ENCODE measurements around the gene ITPKC. TPM values are rescaled to one million over a fixed set of nuclear protein-coding genes. Genes with fewer than 3 reads are reported as not detected.

The ITPKC gene
- total RNA-seq, 1 donor from 2014 or later, result 9.8 TPM

GRCh38 chr19:40743926-40744325 lies 27.0 kb downstream of the ITPKC start:
- Histone ChIP-seq H3K9me3 (replicated peaks) (no peaks in the 10 kb centered on the region), H3K27ac (replicated peaks) (no peak overlapping the region), H3K4me3 (no peak overlapping the region), H3K4me1 (peaks cover 45% of the 10 kb centered on the region), H3K27me3 (ENCODE audit: low read depth) (no peaks in the 10 kb centered on the region), H3K36me3 (peaks cover 11% of the 10 kb centered on the region)
- intact Hi-C loops (cut with micrococcal nuclease), result no loop called here
- TF ChIP-seq CTCF (IDR thresholded peaks at IDR 0.05; ENCODE audit: borderline replicate concordance), result no peak
- no peak for DNase-seq

GRCh38 chr19:40744554-40745401 lies 27.9 kb downstream of the ITPKC start:
- intact Hi-C loops (cut with micrococcal nuclease), result no loop called here
- H3K4me1 ChIP-seq, result peaks cover 48% of the 10 kb centered on the region

GRCh38 chr19:40745402-40745780 lies 28.5 kb downstream of the ITPKC start:
- no peaks in the 10 kb centered on the region for H3K9me3 ChIP-seq (replicated peaks)
- TF ChIP-seq CTCF (IDR thresholded peaks at IDR 0.05; ENCODE audit: borderline replicate concordance), result no peak
- no peak overlapping the region for H3K4me3 ChIP-seq
- H3K36me3 ChIP-seq, result no peaks in the 10 kb centered on the region
- DNase-seq, result no peak
- H3K4me1 ChIP-seq, result peaks cover 46% of the 10 kb centered on the region
- H3K27me3 ChIP-seq (ENCODE audit: low read depth), result no peaks in the 10 kb centered on the region
- intact Hi-C loops (cut with micrococcal nuclease), result no loop called here
- peak overlapping the region; percentile 19 for H3K27ac ChIP-seq (replicated peaks)

More at GRCh38 chr19:40744554-40745401, 27.9 kb downstream of the ITPKC start:
- no peaks in the 10 kb centered on the region for H3K9me3 ChIP-seq (replicated peaks)
- DNase-seq, result no peak
- no peak for TF ChIP-seq CTCF (IDR thresholded peaks at IDR 0.05; ENCODE audit: borderline replicate concordance)
- no peak overlapping the region for H3K4me3 ChIP-seq
- H3K27me3 ChIP-seq (ENCODE audit: low read depth), result no peaks in the 10 kb centered on the region
- H3K27ac ChIP-seq (replicated peaks), result peak overlapping the region; percentile 19
- H3K36me3 ChIP-seq, result peaks cover 3% of the 10 kb centered on the region

GRCh38 chr19:40747536-40747935 lies 30.6 kb downstream of the ITPKC start:
- DNase-seq, result no peak
- H3K36me3 ChIP-seq, result no peaks in the 10 kb centered on the region
- no peaks in the 10 kb centered on the region for H3K9me3 ChIP-seq (replicated peaks)
- no peak overlapping the region for H3K4me3 ChIP-seq
- H3K27me3 ChIP-seq (ENCODE audit: low read depth), result no peaks in the 10 kb centered on the region
- no peak for TF ChIP-seq CTCF (IDR thresholded peaks at IDR 0.05; ENCODE audit: borderline replicate concordance)
- intact Hi-C loops (cut with micrococcal nuclease), result no loop called here
- H3K4me1 ChIP-seq, result peaks cover 46% of the 10 kb centered on the region
- H3K27ac ChIP-seq (replicated peaks), result no peak overlapping the region

GRCh38 chr19:40750058-40750873 lies 33.4 kb downstream of the ITPKC start, which contains the start of gene ACTMAP:
Gene ACTMAP, minus strand, starts transcription at chr19:40750477. Its CDS starts 674 bp downstream, at chr19:40749803.
- Histone ChIP-seq H3K36me3 (peaks cover 2% of the 10 kb centered on the region), H3K9me3 (replicated peaks) (no peaks in the 10 kb centered on the region), H3K4me3 (peak within 1 kb of the TSS; percentile 75), H3K4me1 (peaks cover 71% of the 10 kb centered on the region), H3K27ac (replicated peaks) (peak within 1 kb of the TSS; percentile 96), H3K27me3 (ENCODE audit: low read depth) (no peaks in the 10 kb centered on the region)
- no peak for TF ChIP-seq CTCF (IDR thresholded peaks at IDR 0.05; ENCODE audit: borderline replicate concordance)
- intact Hi-C loops (cut with micrococcal nuclease), result loop anchor here (5.0 kb wide), 1 partner anchor 93 kb away; no protein-coding TSS in a partner anchor
- DNase-seq, result peak; percentile 99
